Stimulated activated CD8-positive, alpha-beta memory T cell treated with anti-CD3 and anti-CD28 coated beads, Interleukin-4, amount 100 ng/mL, for 1 hour (primary cell): ENCODE measurements around the gene RAB41.
"Not testable (repeated sequence)": the region's sequence is repeated elsewhere in the genome, so short reads cannot be mapped to it uniquely, and the experiment has no call there.

ENCODE experiments used
- DNase-seq, 2 donors: peaks; one replicate each; pipeline ENCODE4 v3.0.0-alpha.2; 2020; ENCODE audit warnings: low read depth in 2 of 2, low spot score in 1 of 2

Gene RAB41

GRCh38 chrX:70281951-70282350, at the start of gene RAB41:
Gene RAB41 (plus strand): TSS chrX:70282172. CDS start chrX:70282218, 46 bp downstream.
- no peak for DNase-seq

- no peak for DNase-seq
These were observed 47.6 kb upstream of the RAB41 start, which contains the start of gene AWAT1 for GRCh38 chrX:70234355-70234754. Gene AWAT1 (plus strand): TSS chrX:70234655. CDS start chrX:70234696, 41 bp downstream.

GRCh38 chrX:70240751-70241150, 41.2 kb upstream of the RAB41 start:
- DNase-seq = no peak

GRCh38 chrX:70241501-70241900, 40.5 kb upstream of the RAB41 start:
- DNase-seq = no peak

- not testable (repeated sequence) for DNase-seq
These were observed 38.4 kb upstream of the RAB41 start for GRCh38 chrX:70243601-70244000.

- no peak for DNase-seq
These were observed 37.1 kb upstream of the RAB41 start for GRCh38 chrX:70244881-70245280.

- DNase-seq = no peak
These were observed 34.7 kb upstream of the RAB41 start for GRCh38 chrX:70247252-70247651.

- no peak for DNase-seq
These were observed 29.5 kb upstream of the RAB41 start for GRCh38 chrX:70252491-70252890.

GRCh38 chrX:70253377-70254062, 28.5 kb upstream of the RAB41 start:
- no peak for DNase-seq

- no peak for DNase-seq
These were observed 27.9 kb upstream of the RAB41 start for GRCh38 chrX:70254063-70254400.

- DNase-seq = no peak
These were observed 27.1 kb upstream of the RAB41 start for GRCh38 chrX:70254909-70255308.

GRCh38 chrX:70255452-70255851, 26.5 kb upstream of the RAB41 start:
- no peak for DNase-seq

GRCh38 chrX:70257423-70258288, 24.3 kb upstream of the RAB41 start:
- no peak for DNase-seq

- no peak for DNase-seq
These were observed 21.9 kb upstream of the RAB41 start, which contains the start of gene P2RY4 for GRCh38 chrX:70260104-70260503. Gene P2RY4 (minus strand): TSS chrX:70260204. CDS start chrX:70259624, 580 bp downstream.

- no peak for DNase-seq
These were observed 18.9 kb upstream of the RAB41 start for GRCh38 chrX:70262952-70263567.

GRCh38 chrX:70264784-70265183, 17.2 kb upstream of the RAB41 start:
- no peak for DNase-seq

GRCh38 chrX:70268034-70268433, 13.9 kb upstream of the RAB41 start, which contains the start of gene ARR3:
Gene ARR3 (plus strand): TSS chrX:70268334. CDS start chrX:70269386, 1,052 bp downstream.
- DNase-seq = no peak

- not testable (repeated sequence) for DNase-seq
These were observed 7.9 kb upstream of the RAB41 start for GRCh38 chrX:70274029-70274428.

GRCh38 chrX:70279081-70279480, 2.9 kb upstream of the RAB41 start:
- DNase-seq = no peak

- DNase-seq = no peak
These were observed 1.4 kb upstream of the RAB41 start for GRCh38 chrX:70280573-70280972.

GRCh38 chrX:70289168-70289792, 7.3 kb downstream of the RAB41 start:
- DNase-seq = no peak
